HAP-1 (cell line): Measurements from ENCODE around the gene LEKR1.
"Not testable (repeated sequence)": the region's sequence is repeated elsewhere in the genome, so short reads cannot be mapped to it uniquely, and the experiment has no call there.

ENCODE experiments used
- DNase-seq, 2 experiments: peaks; one replicate each; pipeline ENCODE4 v3.0.0-alpha.2; 2016 to 2020; ENCODE audit warnings: low spot score in 2 of 2
- H3K27me3 ChIP-seq: fragments of 250-450 bp; sonication (Bioruptor Pico); 2 replicates; pipeline ENCODE4 v1.5.1; 2020; ENCODE audit warnings: low read depth, mild to moderate bottlenecking, moderate library complexity
- H3K36me3 ChIP-seq: fragments of 250-450 bp; sonication (Bioruptor Pico); replicated peaks from 2 replicates; pipeline ENCODE4 v1.5.1; 2020; ENCODE audit warnings: mild to moderate bottlenecking
- H3K4me1 ChIP-seq: fragments of 250-450 bp; sonication (Bioruptor Pico); 2 replicates; pipeline ENCODE4 v1.5.1; 2020; ENCODE audit warnings: mild to moderate bottlenecking
- H3K4me3 ChIP-seq: fragments of 250-450 bp; sonication (Bioruptor Pico); 2 replicates; pipeline ENCODE4 v1.5.1; 2020; ENCODE audit warnings: mild to moderate bottlenecking, moderate library complexity
- H3K9me3 ChIP-seq: fragments of 250-450 bp; sonication (Bioruptor Pico); 2 replicates; pipeline ENCODE4 v1.5.1; 2020; ENCODE audit warnings: mild to moderate bottlenecking, moderate library complexity
- in situ Hi-C: fragments of 300-500 bp; cut with MboI; formaldehyde crosslinking; loops from 3 replicates; pipeline ENCODE4 v1.14.3; 2020; ENCODE audit warnings: low sequenced_read_pairs, inconsistent platforms, mixed read lengths

The LEKR1 gene

GRCh38 chr3:156836701-156837100 lies 10.5 kb downstream of the LEKR1 start:
- in situ Hi-C loops: no loop called here
- H3K36me3 ChIP-seq: no peaks in the 10 kb centered on the region
- no peaks in the 10 kb centered on the region for H3K27me3 ChIP-seq
- no peak for DNase-seq
- H3K4me3 ChIP-seq: no peak overlapping the region
- H3K4me1 ChIP-seq: peaks cover 20% of the 10 kb centered on the region
- no peaks in the 10 kb centered on the region for H3K9me3 ChIP-seq

- DNase-seq: no peak
- Histone ChIP-seq H3K9me3 (no peaks in the 10 kb centered on the region), H3K36me3 (no peaks in the 10 kb centered on the region), H3K27me3 (no peaks in the 10 kb centered on the region), H3K4me3 (no peak overlapping the region), H3K4me1 (peaks cover 18% of the 10 kb centered on the region)
- in situ Hi-C loops: no loop called here
These were observed 11.0 kb downstream of the LEKR1 start for GRCh38 chr3:156837115-156837514.

DNA sequence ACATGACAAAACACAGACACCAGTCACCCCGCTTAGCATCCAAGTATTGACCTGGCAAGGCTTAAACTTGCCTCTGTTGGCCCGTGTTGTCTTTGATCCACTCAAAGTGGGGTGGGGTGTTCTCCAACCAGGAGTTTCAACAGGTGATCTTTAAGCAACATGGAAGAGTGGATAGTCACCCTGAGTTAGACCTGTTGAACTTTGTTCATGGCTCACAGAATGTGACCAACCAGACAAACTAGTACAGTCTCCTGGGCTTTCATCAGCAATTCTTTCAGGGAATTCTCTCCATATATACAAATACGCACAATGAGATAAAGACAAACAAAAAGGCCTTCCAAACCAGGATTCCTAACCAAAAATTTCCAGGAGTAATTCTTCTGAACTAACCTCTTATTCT lies 11.9 kb downstream of the LEKR1 start:
- in situ Hi-C loops: no loop called here
- Histone ChIP-seq H3K4me3 (no peak overlapping the region), H3K36me3 (no peaks in the 10 kb centered on the region), H3K9me3 (no peaks in the 10 kb centered on the region), H3K4me1 (peaks cover 16% of the 10 kb centered on the region), H3K27me3 (no peaks in the 10 kb centered on the region)
- DNase-seq: no peak

DNA sequence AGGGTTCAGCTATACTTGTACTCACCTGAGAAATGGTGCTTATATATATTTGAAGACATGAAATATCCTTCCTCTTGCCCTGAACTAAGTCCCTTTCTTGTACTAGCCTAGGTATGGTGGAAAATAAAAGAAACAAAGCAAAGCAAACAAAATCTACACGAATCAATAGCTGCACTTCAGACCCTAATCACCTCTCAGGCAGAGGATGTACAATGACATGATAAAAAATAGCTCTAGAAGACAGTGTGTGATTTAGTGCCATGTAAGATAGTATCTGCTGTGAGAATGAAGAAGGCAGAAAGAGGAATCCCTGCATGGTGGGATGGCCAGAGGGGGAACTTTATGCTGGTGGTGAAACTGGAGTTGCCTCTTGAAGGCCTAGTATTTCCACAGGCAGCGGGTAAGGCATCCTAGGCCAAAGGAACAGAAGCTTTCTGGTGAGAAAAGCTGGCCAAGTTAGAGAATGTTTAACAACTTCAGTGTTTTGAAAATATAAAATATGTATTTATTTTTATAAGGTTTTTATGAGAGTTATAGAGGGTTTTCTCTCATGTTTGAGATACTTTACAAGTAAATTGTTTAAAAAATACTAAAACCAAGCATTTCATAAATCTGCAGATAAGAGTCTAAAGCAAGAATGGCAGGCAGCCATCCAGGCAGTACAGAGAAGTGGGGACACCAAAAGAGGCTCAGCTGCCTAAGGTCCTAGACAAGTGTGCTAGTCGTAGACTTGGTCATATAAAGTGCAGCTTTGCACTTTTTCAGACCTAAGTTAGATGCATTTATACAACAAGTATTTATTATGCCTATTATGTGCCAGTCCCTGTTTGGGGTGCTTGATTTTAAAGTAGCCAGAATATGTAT lies 14.9 kb downstream of the LEKR1 start:
- no peak overlapping the region for H3K4me3 ChIP-seq
- in situ Hi-C loops: no loop called here

DNA sequence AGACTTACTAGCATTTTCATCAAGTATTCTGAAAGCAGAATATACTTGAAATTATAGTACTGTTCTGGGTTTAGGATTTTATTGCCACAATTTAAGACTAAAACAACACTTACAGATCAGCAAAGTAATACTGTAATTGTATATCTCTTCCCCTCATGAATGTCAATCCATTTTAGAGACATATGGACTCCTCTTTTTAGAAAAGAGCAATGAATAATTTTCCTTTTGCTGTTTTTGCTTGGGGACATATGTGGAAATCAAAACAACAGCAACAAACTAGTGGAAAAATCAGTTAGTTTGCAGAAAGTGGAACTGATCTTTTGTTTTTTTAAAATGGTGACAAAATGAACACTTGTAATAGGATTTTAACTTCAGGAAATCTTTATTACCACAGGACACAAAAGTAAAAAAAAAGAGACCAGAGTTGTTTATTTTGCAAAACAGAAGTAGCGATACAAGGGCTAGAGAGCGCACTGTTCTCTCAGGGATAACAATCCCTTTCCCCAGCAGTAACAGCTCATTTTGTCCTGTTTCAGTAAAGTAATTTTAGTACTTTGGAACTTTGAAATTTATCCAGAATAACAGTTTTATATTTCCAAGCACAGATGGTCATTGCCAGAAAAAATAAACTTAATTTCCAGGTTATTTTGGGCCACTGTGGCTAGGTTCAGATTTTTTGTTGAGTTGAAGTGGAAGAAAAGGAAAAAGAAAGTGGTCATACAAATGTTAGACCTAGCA lies 17.1 kb downstream of the LEKR1 start:
- H3K4me3 ChIP-seq: no peak overlapping the region
- in situ Hi-C loops: no loop called here
- no peaks in the 10 kb centered on the region for H3K36me3 ChIP-seq
- H3K9me3 ChIP-seq: no peaks in the 10 kb centered on the region
- no peaks in the 10 kb centered on the region for H3K27me3 ChIP-seq
- no peak for DNase-seq
- no peaks in the 10 kb centered on the region for H3K4me1 ChIP-seq

More for the DNA sequence above, 14.9 kb downstream of the LEKR1 start:
- no peaks in the 10 kb centered on the region for H3K4me1 ChIP-seq
- H3K9me3 ChIP-seq: no peaks in the 10 kb centered on the region
- no peaks in the 10 kb centered on the region for H3K36me3 ChIP-seq
- H3K27me3 ChIP-seq: no peaks in the 10 kb centered on the region
- no peak for DNase-seq

- no peak overlapping the region for H3K4me3 ChIP-seq
- H3K36me3 ChIP-seq: no peaks in the 10 kb centered on the region
- H3K9me3 ChIP-seq: no peaks in the 10 kb centered on the region
- H3K27me3 ChIP-seq: no peaks in the 10 kb centered on the region
- no peaks in the 10 kb centered on the region for H3K4me1 ChIP-seq
- no peak for DNase-seq
- in situ Hi-C loops: no loop called here
These were observed 21.7 kb downstream of the LEKR1 start for GRCh38 chr3:156847752-156848448.

DNA sequence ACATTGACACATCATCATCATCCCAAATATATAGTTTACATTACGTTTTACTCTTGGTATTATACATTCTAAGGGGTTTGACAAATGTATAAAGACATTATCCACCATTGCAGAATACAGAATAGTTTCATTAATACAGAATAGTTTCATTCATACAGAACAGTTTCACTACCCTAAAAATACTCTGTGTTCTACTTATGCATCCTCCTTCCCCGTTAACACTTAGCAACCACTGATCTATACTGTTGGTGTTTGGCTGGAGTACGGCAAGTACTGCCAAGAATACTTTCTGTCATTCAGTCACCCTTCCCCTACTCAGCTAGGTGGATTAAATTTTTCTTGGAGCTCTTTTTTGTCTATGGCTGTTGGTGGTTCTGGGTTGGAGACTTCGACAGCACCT lies 33.4 kb downstream of the LEKR1 start:
- in situ Hi-C loops: no loop called here
- Histone ChIP-seq H3K4me1 (no peaks in the 10 kb centered on the region), H3K36me3 (no peaks in the 10 kb centered on the region), H3K27me3 (no peaks in the 10 kb centered on the region), H3K4me3 (no peak overlapping the region), H3K9me3 (no peaks in the 10 kb centered on the region)
- DNase-seq: no peak

DNA sequence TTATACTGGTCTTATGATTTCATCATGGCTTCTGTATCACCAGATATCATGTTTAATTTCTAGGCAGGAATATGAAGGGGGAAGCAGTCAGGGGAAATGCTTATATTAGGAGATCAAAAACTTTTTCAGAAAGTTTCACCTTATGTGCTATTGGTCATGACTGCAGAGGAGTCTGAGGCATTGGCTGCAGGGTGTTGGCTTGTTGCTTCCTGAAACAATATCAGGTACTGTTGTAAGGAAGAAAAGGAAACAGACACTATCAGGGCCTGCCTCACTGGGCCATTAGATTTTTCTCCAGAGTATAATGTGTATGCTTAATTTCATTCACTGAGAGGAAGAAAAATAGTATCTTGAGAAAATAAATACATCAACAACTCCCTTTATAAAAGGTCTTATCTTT lies 34.7 kb downstream of the LEKR1 start:
- Histone ChIP-seq H3K27me3 (no peaks in the 10 kb centered on the region), H3K4me3 (no peak overlapping the region), H3K4me1 (no peaks in the 10 kb centered on the region), H3K36me3 (no peaks in the 10 kb centered on the region), H3K9me3 (no peaks in the 10 kb centered on the region)
- DNase-seq: no peak
- in situ Hi-C loops: no loop called here

- Histone ChIP-seq H3K4me3 (no peak overlapping the region), H3K9me3 (no peaks in the 10 kb centered on the region), H3K36me3 (no peaks in the 10 kb centered on the region), H3K27me3 (no peaks in the 10 kb centered on the region), H3K4me1 (no peaks in the 10 kb centered on the region)
- in situ Hi-C loops: no loop called here
- DNase-seq: no peak
These were observed 36.2 kb downstream of the LEKR1 start for GRCh38 chr3:156862338-156862737.

DNA sequence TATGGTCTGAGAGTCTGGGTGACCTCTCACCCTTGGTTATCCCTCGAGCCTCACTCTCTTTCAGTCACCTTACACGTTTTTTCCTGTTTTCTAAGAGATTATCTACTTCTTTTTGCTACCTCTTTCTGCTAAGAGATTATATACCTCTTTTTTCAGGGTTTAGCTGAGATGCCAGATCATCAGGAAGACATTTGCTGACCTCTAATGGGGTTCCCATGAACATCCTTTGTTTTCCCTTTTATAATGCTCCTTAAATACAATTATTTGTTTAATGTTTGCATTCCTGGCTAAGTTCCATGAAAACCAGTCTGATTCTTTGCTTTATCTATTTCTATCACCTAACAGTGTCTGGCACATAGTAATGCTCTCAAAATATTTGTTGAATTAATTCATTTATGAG lies 39.6 kb downstream of the LEKR1 start:
- Histone ChIP-seq H3K9me3 (no peaks in the 10 kb centered on the region), H3K4me3 (no peak overlapping the region), H3K27me3 (0 out of 2 replicates have a peak, but pooled peaks cover 5% of the 10 kb centered on the region), H3K36me3 (no peaks in the 10 kb centered on the region), H3K4me1 (no peaks in the 10 kb centered on the region)
- in situ Hi-C loops: no loop called here
- no peak for DNase-seq

GRCh38 chr3:156867174-156867573 lies 41.0 kb downstream of the LEKR1 start:
- Histone ChIP-seq H3K27me3 (0 out of 2 replicates have a peak, but pooled peaks cover 5% of the 10 kb centered on the region), H3K4me3 (no peak overlapping the region), H3K9me3 (no peaks in the 10 kb centered on the region), H3K4me1 (no peaks in the 10 kb centered on the region), H3K36me3 (no peaks in the 10 kb centered on the region)
- DNase-seq: no peak
- in situ Hi-C loops: no loop called here

DNA sequence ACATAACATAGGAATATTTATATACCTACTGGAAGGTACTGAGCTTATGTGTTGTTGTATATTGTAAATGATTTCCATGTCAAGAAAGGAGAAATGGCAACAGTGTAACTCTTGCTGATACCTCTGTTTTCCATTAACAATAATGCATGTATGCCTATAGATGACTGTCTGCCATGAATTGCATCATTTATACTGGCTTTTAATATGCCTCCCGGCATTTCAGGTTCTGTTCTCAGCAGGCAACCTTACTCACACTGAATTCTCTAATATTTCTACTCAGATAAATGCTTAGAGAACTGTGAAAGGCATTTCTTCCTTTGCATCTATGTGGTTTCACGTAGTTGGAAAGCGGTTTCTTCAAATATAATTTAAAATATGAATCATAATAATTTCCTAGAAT lies 41.8 kb downstream of the LEKR1 start:
- no peak for DNase-seq
- in situ Hi-C loops: no loop called here
- H3K4me1 ChIP-seq: no peaks in the 10 kb centered on the region
- no peaks in the 10 kb centered on the region for H3K9me3 ChIP-seq
- H3K4me3 ChIP-seq: no peak overlapping the region
- H3K36me3 ChIP-seq: no peaks in the 10 kb centered on the region
- H3K27me3 ChIP-seq: 0 out of 2 replicates have a peak, but pooled peaks cover 5% of the 10 kb centered on the region

GRCh38 chr3:156873906-156874305 lies 47.8 kb downstream of the LEKR1 start:
- in situ Hi-C loops: no loop called here
- no peaks in the 10 kb centered on the region for H3K27me3 ChIP-seq
- H3K9me3 ChIP-seq: peaks cover 7% of the 10 kb centered on the region
- H3K4me3 ChIP-seq: no peak overlapping the region
- DNase-seq: no peak
- no peaks in the 10 kb centered on the region for H3K36me3 ChIP-seq
- H3K4me1 ChIP-seq: no peaks in the 10 kb centered on the region

DNA sequence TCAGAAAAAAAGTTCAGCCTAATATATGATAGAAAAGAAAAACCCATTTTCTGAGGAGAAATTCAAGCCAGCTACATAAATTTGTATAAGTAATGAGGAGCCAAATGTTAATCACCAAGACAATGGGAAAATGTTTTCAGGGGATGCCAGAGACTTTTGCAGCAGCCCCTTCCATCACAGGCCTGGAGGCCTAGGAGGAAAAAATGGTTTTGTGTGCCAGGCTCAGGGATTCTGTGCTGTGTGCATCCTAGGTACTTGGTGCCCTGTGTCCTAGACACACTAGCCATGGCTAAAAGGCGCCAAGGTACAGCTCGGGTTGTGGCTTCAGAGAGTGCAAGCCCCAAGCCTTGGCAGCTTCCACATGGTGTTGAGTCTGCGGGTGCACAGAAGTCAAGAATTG lies 53.3 kb downstream of the LEKR1 start:
- H3K27me3 ChIP-seq, in situ Hi-C loops, H3K4me3 ChIP-seq, H3K36me3 ChIP-seq, DNase-seq, H3K4me1 ChIP-seq: not testable (repeated sequence)
- peaks cover 19% of the 10 kb centered on the region for H3K9me3 ChIP-seq
